GM12875 (cell line): Measurements from ENCODE around the gene PFKFB4.

Experiments used
- H3K4me3 ChIP-seq: one replicate; pipeline ENCODE4 v1.5.1; 2011; ENCODE audit warnings: low read depth, low read length, control low read depth
- CTCF ChIP-seq: IDR thresholded peaks from 2 replicates; pipeline ENCODE4 v1.5.1; 2011; ENCODE audit warnings: low read depth, mild to moderate bottlenecking, control low read depth, inconsistent platforms, low read length, moderate library complexity, borderline replicate concordance; ENCODE audit not compliant: insufficient read depth

PFKFB4 gene

DNA sequence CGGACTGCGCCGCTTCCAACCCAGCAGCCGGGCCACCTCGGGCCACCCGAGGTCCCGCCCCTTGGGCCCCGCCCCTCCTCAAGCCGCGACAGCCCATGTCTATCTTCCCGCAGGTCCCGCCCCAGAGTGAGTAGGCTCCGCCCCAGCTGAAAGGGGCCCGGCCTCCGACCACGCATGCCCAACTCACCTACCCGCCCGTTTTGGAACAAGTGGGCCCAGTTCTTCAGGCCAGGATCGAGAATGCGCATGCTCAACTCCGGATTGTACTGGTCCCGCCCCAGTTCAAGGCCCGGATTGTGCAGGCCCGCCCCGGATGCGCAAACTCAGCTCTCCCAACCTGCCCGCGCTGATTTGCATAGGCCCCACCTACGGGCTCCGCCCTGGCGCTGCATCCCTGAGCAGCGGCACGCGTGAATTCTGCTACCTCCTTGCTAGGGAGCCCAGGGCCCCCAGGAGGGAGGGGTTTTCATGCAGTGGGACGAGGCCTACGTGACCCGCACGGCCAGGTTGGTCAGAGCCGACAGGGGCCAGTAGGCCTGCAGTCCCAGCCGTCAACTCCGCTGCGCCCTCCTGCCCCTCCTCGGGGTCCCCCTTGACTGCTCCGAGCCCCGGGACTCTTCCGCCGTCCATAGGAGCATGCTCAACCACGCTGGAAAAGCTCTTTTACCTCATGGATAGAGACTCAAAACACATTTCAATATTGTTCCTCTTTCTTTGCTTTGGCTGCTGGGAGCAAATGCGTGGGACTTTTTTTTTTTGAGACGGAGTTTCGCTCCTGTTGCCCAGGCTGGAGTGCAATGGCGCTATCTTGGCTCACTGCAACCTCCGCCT lies at the start of gene PFKFB4:
Gene PFKFB4 (minus strand): TSS at position 8 of the 831 bp plus-strand sequence. CDS start 26 bp downstream, outside the sequence.
- peak within 1 kb of the TSS; percentile 55 for H3K4me3 ChIP-seq
- TF ChIP-seq CTCF, result no peak

GRCh38 chr3:48601622-48601994 lies 45.0 kb upstream of the PFKFB4 start:
- H3K4me3 ChIP-seq, result no peak overlapping the region
- no peak for TF ChIP-seq CTCF

DNA sequence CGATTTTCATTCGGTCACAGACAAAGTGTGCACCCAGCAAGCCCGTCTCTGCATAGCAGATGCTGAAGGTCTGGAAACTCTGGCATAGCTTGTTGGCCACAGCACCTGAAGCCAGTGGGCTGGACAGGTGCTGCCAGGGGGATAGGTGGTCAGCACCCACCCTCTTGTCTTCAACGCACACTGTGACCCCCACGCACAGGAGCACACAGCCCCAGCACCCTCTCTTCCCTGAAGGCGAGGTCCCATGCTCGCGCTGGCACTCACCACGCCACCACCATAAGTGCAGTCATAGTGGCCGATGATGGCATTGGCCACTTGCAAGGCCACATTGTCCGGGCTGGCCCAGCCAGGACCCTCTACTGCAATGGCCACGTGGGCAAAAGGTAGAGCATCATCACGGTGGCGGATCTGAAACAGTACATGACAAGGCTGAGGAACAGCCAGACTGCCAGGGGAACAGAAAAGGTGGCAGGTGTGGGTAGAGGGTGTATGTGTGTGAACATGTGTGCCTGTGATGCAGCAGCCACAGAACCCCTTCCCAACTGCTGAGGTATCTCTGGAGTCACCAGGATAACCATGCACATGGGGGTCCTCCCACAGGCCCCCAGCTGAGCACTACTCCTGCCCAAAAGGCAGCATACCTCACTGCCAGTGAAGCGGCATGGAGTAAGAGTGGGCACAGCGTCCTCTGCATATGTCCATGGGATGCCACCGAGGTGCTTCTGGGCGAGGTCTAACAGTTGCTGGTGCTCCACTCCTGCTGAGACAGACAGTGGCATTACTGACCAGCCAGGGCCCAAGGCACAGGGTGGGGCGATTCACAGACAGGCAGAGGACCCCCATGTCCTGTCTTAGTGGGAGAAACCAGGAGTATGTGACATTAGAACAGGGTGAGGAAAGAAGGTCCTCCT lies 44.4 kb upstream of the PFKFB4 start:
- no peak for TF ChIP-seq CTCF
- no peak overlapping the region for H3K4me3 ChIP-seq

DNA sequence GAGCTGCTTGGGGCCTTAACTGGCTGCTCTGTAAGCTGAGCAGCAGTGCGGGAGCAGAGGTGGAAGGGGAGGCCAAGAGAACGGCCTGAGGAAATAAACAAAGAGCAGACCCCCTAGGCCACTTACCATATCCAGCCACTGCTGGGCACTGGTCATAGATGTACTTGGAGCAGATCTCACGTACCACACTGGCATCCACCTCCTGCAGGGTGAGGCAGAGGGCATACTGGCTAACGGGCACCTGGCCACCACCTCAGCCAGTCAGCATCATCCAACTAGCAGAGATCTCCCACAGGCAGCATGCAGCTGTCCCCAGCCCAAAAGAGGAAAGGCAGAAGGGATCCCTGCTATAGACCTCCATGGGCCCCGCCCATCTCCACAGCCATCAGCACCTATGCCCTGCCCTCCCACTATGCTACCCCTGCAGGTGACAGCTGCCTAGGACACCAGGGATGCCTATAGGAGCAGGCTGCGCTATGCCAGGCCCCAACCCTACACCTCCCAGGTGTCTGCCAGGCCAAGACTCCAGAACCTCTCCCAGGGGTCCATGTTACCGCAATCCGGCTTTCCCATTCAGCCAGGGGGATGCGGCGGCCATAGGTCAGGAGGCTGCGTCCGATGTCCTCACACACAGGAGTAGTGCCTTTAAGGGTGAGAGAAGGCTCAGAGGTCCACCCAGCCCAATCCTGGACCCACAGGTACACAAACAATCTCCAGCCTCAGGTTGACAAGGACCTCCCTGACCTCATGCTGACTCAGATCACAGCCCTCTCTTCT lies 43.1 kb upstream of the PFKFB4 start:
- no peak overlapping the region for H3K4me3 ChIP-seq
- no peak for TF ChIP-seq CTCF

- no peak overlapping the region for H3K4me3 ChIP-seq
- TF ChIP-seq CTCF, result no peak
These were observed 42.5 kb upstream of the PFKFB4 start for GRCh38 chr3:48599077-48599501.

- no peak for TF ChIP-seq CTCF
- no peak overlapping the region for H3K4me3 ChIP-seq
These were observed 41.9 kb upstream of the PFKFB4 start for GRCh38 chr3:48598323-48599076.
